Kidney (tissue), 14 donors: Measurements from ENCODE around the gene STIM1. TPM values are rescaled to one million over a fixed set of nuclear protein-coding genes. Genes with fewer than 3 reads are reported as not detected.

Experiments used
- DNase-seq, 5 donors: peaks; one replicate each; pipeline ENCODE4 v3.0.0-alpha.2; 2013 to 2020
- FAIRE-seq: peaks from 2 replicates; lab custom pipeline; 2012; peaks lifted over from hg19 to GRCh38; lab: Jason Lieb, UNC
- H3K27ac ChIP-seq, 2 donors: one replicate each; pipeline ENCODE4 v1.7.0; 2013; ENCODE audit warnings: low read depth in 2 of 2, low read length in 2 of 2, inconsistent platforms in 1 of 2
- H3K27me3 ChIP-seq: one replicate; pipeline ENCODE4 v1.7.1; 2013; ENCODE audit warnings: low read length, inconsistent platforms; ENCODE audit not compliant: control insufficient read depth, insufficient read depth
- H3K36me3 ChIP-seq, 3 donors: one replicate each; pipeline versions ENCODE4 v1.7.0 to v1.7.1; 2013; ENCODE audit warnings: low read length in 3 of 3, control low read depth in 1 of 3, inconsistent platforms in 1 of 3; ENCODE audit not compliant: insufficient read depth in 3 of 3, control insufficient read depth in 2 of 3
- H3K4me1 ChIP-seq, 3 donors: one replicate each; pipeline versions ENCODE4 v1.7.0 to v1.7.1; 2013; ENCODE audit warnings: low read length in 3 of 3, inconsistent platforms in 1 of 3, low read depth in 1 of 3; ENCODE audit not compliant: control insufficient read depth in 2 of 3, insufficient read depth in 2 of 3
- H3K4me3 ChIP-seq, 3 donors: one replicate each; pipeline versions ENCODE4 v1.7.0 to v1.8.1; 2013; ENCODE audit warnings: low read length in 3 of 3, control low read depth in 1 of 3, inconsistent platforms in 1 of 3
- H3K9ac ChIP-seq, 3 donors: one replicate each; pipeline versions ENCODE4 v1.7.0 to v1.7.1; 2013; ENCODE audit warnings: low read length in 3 of 3, control low read depth in 1 of 3, inconsistent platforms in 1 of 3
- H3K9me3 ChIP-seq, 3 donors: one replicate each; pipeline versions ENCODE4 v1.7.0 to v1.7.1; 2013; ENCODE audit warnings: low read length in 3 of 3, control low read depth in 1 of 3, inconsistent platforms in 1 of 3; ENCODE audit not compliant: control insufficient read depth in 2 of 3, insufficient read depth in 1 of 3
- intact Hi-C: fragments of 100-400 bp; cut with DNase I; formaldehyde crosslinking; loops from one replicate; pipeline ENCODE4 v1.11.1; 2022
- polyA plus RNA-seq: library from polyadenylated mRNA; stranded (reverse); fragments of 350-450 nt; fragmentation: Illumina TruSeq; extraction: RNeasy Lipid Tissue Mini Kit (QIAGEN cat#74804); gene quantifications from one replicate; pipeline ENCODE4 v1.2.3, GENCODE V29; 2014; ENCODE audit warnings: low read depth, low replicate concordance; ENCODE audit not compliant: insufficient read depth
- total RNA-seq: library from RNA; stranded (reverse); fragmentation: NEBNext Ultra II Directional; extraction: Animal tissue kit (Norgen Biotek cat#: 25700); gene quantifications from one replicate; pipeline ENCODE4 v1.2.1, GENCODE V29; 2021
- TF ChIP-seq, protein P1 (sequence below): IDR thresholded peaks from 3 replicates; pipeline ENCODE4 v1.5.1; 2012; ENCODE audit warnings: mild to moderate bottlenecking, moderate library complexity, borderline replicate concordance; ENCODE audit not compliant: insufficient read depth; ENCODE audit errors: extremely low read depth
- donor health status: control.
- donor health status: control.
- donor health status: control.
- donor health status: control.
- donor health status: control.
- donor health status: DM: yes; HTN: yes; CAD: no.
- donor health status: Normal renal cell carcinoma (clear cell type).

STIM1 gene
- total and polyA plus RNA-seq, 2 donors from 2014 or later = 15.7 to 68.0 TPM

DNA sequence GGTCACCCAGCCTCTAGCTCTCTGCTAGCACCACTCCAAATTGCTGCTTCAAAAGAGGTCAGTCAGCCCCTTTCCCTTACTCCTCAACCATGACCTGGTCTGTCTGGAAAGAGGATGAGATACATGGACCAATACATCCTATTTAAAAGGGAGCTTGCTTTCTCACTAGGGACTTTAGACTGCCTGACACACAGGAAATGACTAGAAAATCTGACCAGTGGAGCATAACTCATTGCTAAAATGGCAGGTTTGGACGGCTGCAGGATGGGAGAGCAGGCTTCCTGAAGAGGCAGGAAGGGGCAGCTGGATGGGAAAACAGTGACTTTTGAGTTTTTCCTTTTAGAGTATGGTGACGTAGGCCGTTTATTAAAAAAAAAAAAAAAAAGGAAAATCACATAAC is 25.3 kb downstream of the STIM1 start:
- Histone ChIP-seq H3K27me3 (no peaks in the 10 kb centered on the region), H3K36me3 (no peaks in the 10 kb centered on the region), H3K9ac (no peak overlapping the region), H3K4me3 (peak overlapping the region in 1 of 3 donors; percentile 15), H3K27ac (peak overlapping the region in 1 of 2 donors; percentile 69), H3K9me3 (no peaks in the 10 kb centered on the region), H3K4me1 (peaks cover 0 to 35% (median 23%) of the 10 kb centered on the region in 3 donors)
- DNase-seq = peak in 3 of 5 donors; percentile 30 to 74 (median 63)
- FAIRE-seq = no peak
- TF ChIP-seq, protein P1, sequence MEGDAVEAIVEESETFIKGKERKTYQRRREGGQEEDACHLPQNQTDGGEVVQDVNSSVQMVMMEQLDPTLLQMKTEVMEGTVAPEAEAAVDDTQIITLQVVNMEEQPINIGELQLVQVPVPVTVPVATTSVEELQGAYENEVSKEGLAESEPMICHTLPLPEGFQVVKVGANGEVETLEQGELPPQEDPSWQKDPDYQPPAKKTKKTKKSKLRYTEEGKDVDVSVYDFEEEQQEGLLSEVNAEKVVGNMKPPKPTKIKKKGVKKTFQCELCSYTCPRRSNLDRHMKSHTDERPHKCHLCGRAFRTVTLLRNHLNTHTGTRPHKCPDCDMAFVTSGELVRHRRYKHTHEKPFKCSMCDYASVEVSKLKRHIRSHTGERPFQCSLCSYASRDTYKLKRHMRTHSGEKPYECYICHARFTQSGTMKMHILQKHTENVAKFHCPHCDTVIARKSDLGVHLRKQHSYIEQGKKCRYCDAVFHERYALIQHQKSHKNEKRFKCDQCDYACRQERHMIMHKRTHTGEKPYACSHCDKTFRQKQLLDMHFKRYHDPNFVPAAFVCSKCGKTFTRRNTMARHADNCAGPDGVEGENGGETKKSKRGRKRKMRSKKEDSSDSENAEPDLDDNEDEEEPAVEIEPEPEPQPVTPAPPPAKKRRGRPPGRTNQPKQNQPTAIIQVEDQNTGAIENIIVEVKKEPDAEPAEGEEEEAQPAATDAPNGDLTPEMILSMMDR = no peak
- intact Hi-C loops = no loop called here

DNA sequence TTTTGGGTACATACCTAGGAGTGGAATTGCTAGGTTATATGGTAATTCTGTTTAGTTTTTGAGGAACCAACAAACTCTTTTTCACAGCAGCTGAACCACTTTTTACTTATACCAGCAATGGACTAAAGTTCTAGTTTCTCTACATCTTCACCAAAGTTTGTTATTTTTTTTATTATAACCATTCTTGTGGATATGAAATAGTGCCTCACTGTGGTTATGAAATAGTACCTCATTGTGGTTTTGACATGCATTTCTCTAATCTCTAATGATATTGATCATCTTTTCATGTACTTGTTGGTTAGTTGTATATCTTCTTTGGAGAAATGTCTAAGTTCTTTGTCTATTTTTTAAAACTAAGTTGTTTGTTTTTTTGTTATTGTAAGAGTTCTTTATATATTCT is 27.2 kb downstream of the STIM1 start:
- intact Hi-C loops = no loop called here
- Histone ChIP-seq H3K9me3 (no peaks in the 10 kb centered on the region), H3K4me3 (no peak overlapping the region), H3K4me1 (peaks cover 0 to 26% (median 18%) of the 10 kb centered on the region in 3 donors), H3K27me3 (no peaks in the 10 kb centered on the region), H3K36me3 (no peaks in the 10 kb centered on the region), H3K27ac (no peak overlapping the region), H3K9ac (no peak overlapping the region)
- DNase-seq (no peak), FAIRE-seq (no peak)
- TF ChIP-seq, protein P1 = no peak

DNA sequence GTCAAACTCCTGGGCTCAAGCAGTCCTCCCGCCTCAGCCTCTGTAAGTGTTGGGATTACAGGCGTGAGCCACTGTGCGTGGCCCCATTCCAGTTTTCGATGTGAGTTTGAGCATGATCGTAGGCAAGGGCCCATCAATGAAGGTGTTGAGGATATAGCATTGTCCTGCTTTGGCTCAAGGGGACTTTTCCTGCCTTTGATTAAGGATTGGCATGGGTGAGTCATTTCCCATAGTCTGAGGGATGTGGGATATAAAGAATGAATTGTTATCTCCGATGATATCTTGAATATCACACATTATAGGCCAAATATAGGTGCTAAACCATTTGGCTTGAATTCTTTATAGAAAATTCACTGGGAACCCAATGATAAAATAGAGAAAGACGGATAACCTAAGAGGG is 30.4 kb downstream of the STIM1 start:
- Histone ChIP-seq H3K4me3 (no peak overlapping the region), H3K27me3 (no peaks in the 10 kb centered on the region), H3K27ac (no peak overlapping the region), H3K36me3 (no peaks in the 10 kb centered on the region), H3K9ac (no peak overlapping the region), H3K9me3 (no peaks in the 10 kb centered on the region), H3K4me1 (no peaks in the 10 kb centered on the region)
- FAIRE-seq (no peak), DNase-seq (no peak)
- intact Hi-C loops = no loop called here
- TF ChIP-seq, protein P1 = no peak

DNA sequence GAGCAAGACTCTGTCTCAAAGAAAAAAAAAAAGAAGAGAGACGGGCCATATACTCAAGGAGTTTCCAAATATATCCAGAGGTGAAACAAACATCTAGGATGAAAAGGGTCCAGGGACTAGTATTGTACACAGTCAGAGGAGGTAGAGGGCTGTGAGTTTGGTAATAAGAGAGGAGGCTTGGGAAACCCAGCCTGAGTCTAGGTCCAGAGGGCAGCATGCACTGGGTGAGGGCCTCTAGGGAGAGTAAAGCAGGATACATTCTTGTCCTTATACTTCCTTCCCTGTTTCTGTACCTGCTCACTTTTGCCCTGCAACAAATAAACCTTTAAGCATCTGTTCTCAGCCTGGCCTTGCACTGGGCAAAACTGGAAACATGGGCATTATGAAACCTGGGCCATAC is 31.5 kb downstream of the STIM1 start:
- H3K4me3 ChIP-seq = no peak overlapping the region
- no peaks in the 10 kb centered on the region for H3K27me3 ChIP-seq
- FAIRE-seq (no peak), DNase-seq (no peak)
- no peaks in the 10 kb centered on the region for H3K36me3 ChIP-seq
- H3K4me1 ChIP-seq = no peaks in the 10 kb centered on the region
- TF ChIP-seq, protein P1 = no peak
- H3K27ac ChIP-seq = no peak overlapping the region
- intact Hi-C loops = no loop called here
- H3K9me3 ChIP-seq = no peaks in the 10 kb centered on the region
- no peak overlapping the region for H3K9ac ChIP-seq
